ENCODE measurements around the gene EIF2AK2. TPM values are rescaled to one million over a fixed set of nuclear protein-coding genes. Genes with fewer than 3 reads are reported as not detected.

Gene EIF2AK2
- total RNA-seq, 6 experiments from 2014 or later: 42.7 to 55.2 (median 45.7) TPM

DNA sequence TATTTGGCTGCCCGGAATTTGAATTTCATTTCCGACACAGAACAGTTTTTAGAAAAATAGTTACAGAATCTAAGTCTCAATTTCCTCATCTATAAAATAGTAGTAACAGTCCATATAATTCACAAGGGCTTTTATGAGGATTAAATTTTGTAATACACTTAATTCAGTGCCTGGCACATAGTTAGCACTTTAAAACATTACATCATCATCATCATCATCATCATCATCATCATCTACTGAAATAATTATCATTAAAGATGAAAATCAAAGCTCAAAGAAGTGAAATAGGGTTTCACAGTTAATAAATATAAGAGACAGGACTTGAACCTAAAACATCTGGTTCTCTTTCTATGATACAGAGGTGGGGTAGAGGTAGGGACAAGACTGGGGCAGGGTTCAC lies 85.8 kb downstream of the EIF2AK2 start:
- Mint-ChIP-seq H3K4me3 (no peak overlapping the region), H3K27ac (no peak overlapping the region), H3K27me3 (ENCODE audit: insufficient read depth) (no peaks in the 10 kb centered on the region), H3K36me3 (ENCODE audit: low read depth) (peaks cover 25% of the 10 kb centered on the region), H3K4me1 (ENCODE audit: low read depth) (no peaks in the 10 kb centered on the region), H3K9me3 (no peaks in the 10 kb centered on the region)
- TF ChIP-seq CTCF (IDR thresholded peaks at IDR 0.05): no peak
- no peak for DNase-seq

DNA sequence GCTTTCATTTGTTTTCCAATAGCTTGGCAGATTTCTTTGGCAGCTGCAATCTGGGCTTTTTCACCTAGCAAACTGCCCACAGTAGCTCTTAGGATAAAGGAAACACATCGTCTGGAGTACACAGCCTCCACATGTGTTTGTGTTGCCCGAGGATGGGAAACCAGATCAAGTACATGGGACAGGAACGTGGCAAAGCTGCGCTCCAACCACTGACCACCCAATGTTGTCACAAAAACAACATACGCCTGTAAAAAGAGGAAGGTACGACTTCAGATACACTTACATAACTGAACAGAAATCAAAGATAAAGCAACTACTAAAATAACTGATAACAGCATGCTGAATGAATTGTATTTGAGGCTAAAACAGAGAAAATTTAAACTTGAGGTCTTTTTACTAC lies 88.1 kb downstream of the EIF2AK2 start:
- Mint-ChIP-seq H3K9me3 (no peaks in the 10 kb centered on the region), H3K4me3 (no peak overlapping the region), H3K4me1 (ENCODE audit: low read depth) (no peaks in the 10 kb centered on the region), H3K27me3 (ENCODE audit: insufficient read depth) (no peaks in the 10 kb centered on the region), H3K27ac (no peak overlapping the region), H3K36me3 (ENCODE audit: low read depth) (peaks cover 15% of the 10 kb centered on the region)
- no peak for DNase-seq
- no peak for TF ChIP-seq CTCF (IDR thresholded peaks at IDR 0.05)

DNA sequence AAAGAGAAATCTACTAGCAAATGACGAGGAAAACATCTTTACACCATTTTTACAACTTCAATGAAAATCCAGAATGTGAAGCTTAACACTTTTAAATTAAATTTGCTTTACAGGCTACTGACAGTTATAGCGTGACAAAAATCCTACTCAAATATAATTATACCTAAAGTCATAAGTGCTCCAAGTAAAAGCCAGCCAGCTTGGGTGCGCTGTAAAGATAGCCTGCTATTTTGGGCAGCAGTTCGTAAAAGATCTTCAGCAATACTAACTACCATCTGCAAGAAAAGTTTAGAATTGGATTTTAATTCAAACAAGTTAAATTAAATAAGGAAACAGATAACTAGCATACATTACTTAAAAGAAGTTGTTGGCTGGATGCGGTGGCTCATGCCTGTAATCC lies 95.0 kb downstream of the EIF2AK2 start:
- Mint-ChIP-seq H3K9me3 (no peaks in the 10 kb centered on the region), H3K36me3 (ENCODE audit: low read depth) (peaks cover 15% of the 10 kb centered on the region), H3K4me3 (no peak overlapping the region), H3K27ac (no peak overlapping the region), H3K4me1 (ENCODE audit: low read depth) (no peaks in the 10 kb centered on the region), H3K27me3 (ENCODE audit: insufficient read depth) (no peaks in the 10 kb centered on the region; the same call in 1 of the 2 replicates)
- DNase-seq: no peak
- no peak for TF ChIP-seq CTCF (IDR thresholded peaks at IDR 0.05)

- H3K4me1 Mint-ChIP-seq (ENCODE audit: low read depth): no peaks in the 10 kb centered on the region
- H3K27ac Mint-ChIP-seq: no peak overlapping the region
- no peaks in the 10 kb centered on the region; the same call in 1 of the 2 replicates for H3K27me3 Mint-ChIP-seq (ENCODE audit: insufficient read depth)
- no peaks in the 10 kb centered on the region for H3K9me3 Mint-ChIP-seq
- no peak for TF ChIP-seq CTCF (IDR thresholded peaks at IDR 0.05)
- peaks cover 21% of the 10 kb centered on the region for H3K36me3 Mint-ChIP-seq (ENCODE audit: low read depth)
- no peak for DNase-seq
- no peak overlapping the region for H3K4me3 Mint-ChIP-seq
Observed at GRCh38 chr2:37061013-37061711, 95.6 kb downstream of the EIF2AK2 start.

GRCh38 chr2:37060446-37060845 lies 96.3 kb downstream of the EIF2AK2 start:
- H3K27me3 Mint-ChIP-seq (ENCODE audit: insufficient read depth): no peaks in the 10 kb centered on the region; the same call in 1 of the 2 replicates
- H3K4me3 Mint-ChIP-seq: no peak overlapping the region
- H3K4me1 Mint-ChIP-seq (ENCODE audit: low read depth): no peaks in the 10 kb centered on the region
- H3K9me3 Mint-ChIP-seq: no peaks in the 10 kb centered on the region
- H3K27ac Mint-ChIP-seq: no peak overlapping the region
- peaks cover 22% of the 10 kb centered on the region for H3K36me3 Mint-ChIP-seq (ENCODE audit: low read depth)
- DNase-seq: no peak
- no peak for TF ChIP-seq CTCF (IDR thresholded peaks at IDR 0.05)

All from HFFc6 (cell line).